Measurements from ENCODE around the gene CDKN2A. TPM values are rescaled to one million over a fixed set of nuclear protein-coding genes. Genes with fewer than 3 reads are reported as not detected.

The CDKN2A gene
- total RNA-seq, result 20.7 to 31.7 TPM (median 21.2 TPM) in 3 replicates
- long read RNA-seq, transcript CDKN2A-201 (3 exons, 1,218 nt), result minor isoform, 10 of 45 reads
- long read RNA-seq, transcript CDKN2A-214 (3 exons, 1,283 nt), result major isoform, 31 of 45 reads
- long read RNA-seq, partial matches to known transcripts, result 0 of 45 reads
- long read RNA-seq, other reads (novel, unspliced or antisense), result 1 of 45 reads

GRCh38 chr9:21993893-21994555 is at the start of gene CDKN2A:
Gene CDKN2A (minus strand): TSS chr9:21994392.
- peak; percentile 33 for TF ChIP-seq CTCF (IDR thresholded peaks at IDR 0.05)
- H3K36me3 Mint-ChIP-seq (ENCODE audit: low read depth), result peaks cover 11% of the 10 kb centered on the region
- peak within 1 kb of the TSS; percentile 97 for H3K4me3 Mint-ChIP-seq (ENCODE audit: unreplicated experiment)
- no peaks in the 10 kb centered on the region for H3K9me3 Mint-ChIP-seq (ENCODE audit: low read depth)
- H3K27ac Mint-ChIP-seq (ENCODE audit: unreplicated experiment), result peak within 1 kb of the TSS; percentile 98
- DNase-seq (ENCODE audit: low spot score), result no peak
- peaks cover 15% of the 10 kb centered on the region for H3K27me3 Mint-ChIP-seq (ENCODE audit: low read depth)
- peaks cover 29% of the 10 kb centered on the region for H3K4me1 Mint-ChIP-seq (ENCODE audit: low read depth)

- no peak for DNase-seq (ENCODE audit: low spot score)
- Mint-ChIP-seq H3K4me3 (ENCODE audit: unreplicated experiment) (no peak overlapping the region), H3K27ac (ENCODE audit: unreplicated experiment) (peak overlapping the region; percentile 20), H3K9me3 (ENCODE audit: low read depth) (no peaks in the 10 kb centered on the region), H3K27me3 (ENCODE audit: low read depth) (no peaks in the 10 kb centered on the region), H3K4me1 (ENCODE audit: low read depth) (peaks cover 46% of the 10 kb centered on the region), H3K36me3 (ENCODE audit: low read depth) (no peaks in the 10 kb centered on the region)
- TF ChIP-seq CTCF (IDR thresholded peaks at IDR 0.05), result no peak
Observed at GRCh38 chr9:22043928-22044327, 49.7 kb upstream of the CDKN2A start.

- Mint-ChIP-seq H3K9me3 (ENCODE audit: low read depth) (no peaks in the 10 kb centered on the region), H3K4me3 (ENCODE audit: unreplicated experiment) (no peak overlapping the region), H3K4me1 (ENCODE audit: low read depth) (peaks cover 50% of the 10 kb centered on the region), H3K27me3 (ENCODE audit: low read depth) (no peaks in the 10 kb centered on the region), H3K27ac (ENCODE audit: unreplicated experiment) (peak overlapping the region; percentile 22), H3K36me3 (ENCODE audit: low read depth) (no peaks in the 10 kb centered on the region)
- no peak for TF ChIP-seq CTCF (IDR thresholded peaks at IDR 0.05)
- no peak for DNase-seq (ENCODE audit: low spot score)
Observed at GRCh38 chr9:22041775-22042174, 47.6 kb upstream of the CDKN2A start.

- Mint-ChIP-seq H3K36me3 (ENCODE audit: low read depth) (no peaks in the 10 kb centered on the region), H3K9me3 (ENCODE audit: low read depth) (no peaks in the 10 kb centered on the region), H3K27me3 (ENCODE audit: low read depth) (no peaks in the 10 kb centered on the region), H3K4me3 (ENCODE audit: unreplicated experiment) (no peak overlapping the region), H3K4me1 (ENCODE audit: low read depth) (peaks cover 50% of the 10 kb centered on the region), H3K27ac (ENCODE audit: unreplicated experiment) (peak overlapping the region; percentile 86)
- no peak for TF ChIP-seq CTCF (IDR thresholded peaks at IDR 0.05)
- DNase-seq (ENCODE audit: low spot score), result no peak
Observed at GRCh38 chr9:22041344-22041743, 47.2 kb upstream of the CDKN2A start.

- Mint-ChIP-seq H3K27ac (ENCODE audit: unreplicated experiment) (peak overlapping the region; percentile 86), H3K27me3 (ENCODE audit: low read depth) (no peaks in the 10 kb centered on the region), H3K9me3 (ENCODE audit: low read depth) (no peaks in the 10 kb centered on the region), H3K4me3 (ENCODE audit: unreplicated experiment) (no peak overlapping the region), H3K4me1 (ENCODE audit: low read depth) (peaks cover 50% of the 10 kb centered on the region), H3K36me3 (ENCODE audit: low read depth) (no peaks in the 10 kb centered on the region)
- no peak for TF ChIP-seq CTCF (IDR thresholded peaks at IDR 0.05)
- no peak for DNase-seq (ENCODE audit: low spot score)
Observed at GRCh38 chr9:22040760-22041159, 46.6 kb upstream of the CDKN2A start.
